GM19023 (cell line): ENCODE data around the gene PTPN11.
"Not testable (repeated sequence)": the region's sequence is repeated elsewhere in the genome, so short reads cannot be mapped to it uniquely, and the experiment has no call there.

Experiments used
- ATAC-seq: cut with Tn5 transposase; IDR thresholded peaks from one replicate; pipeline ENCODE4 v1.9.1; 2021; ENCODE audit warnings: mild to moderate bottlenecking, moderate library complexity; ENCODE audit not compliant: unreplicated experiment

The PTPN11 gene

DNA sequence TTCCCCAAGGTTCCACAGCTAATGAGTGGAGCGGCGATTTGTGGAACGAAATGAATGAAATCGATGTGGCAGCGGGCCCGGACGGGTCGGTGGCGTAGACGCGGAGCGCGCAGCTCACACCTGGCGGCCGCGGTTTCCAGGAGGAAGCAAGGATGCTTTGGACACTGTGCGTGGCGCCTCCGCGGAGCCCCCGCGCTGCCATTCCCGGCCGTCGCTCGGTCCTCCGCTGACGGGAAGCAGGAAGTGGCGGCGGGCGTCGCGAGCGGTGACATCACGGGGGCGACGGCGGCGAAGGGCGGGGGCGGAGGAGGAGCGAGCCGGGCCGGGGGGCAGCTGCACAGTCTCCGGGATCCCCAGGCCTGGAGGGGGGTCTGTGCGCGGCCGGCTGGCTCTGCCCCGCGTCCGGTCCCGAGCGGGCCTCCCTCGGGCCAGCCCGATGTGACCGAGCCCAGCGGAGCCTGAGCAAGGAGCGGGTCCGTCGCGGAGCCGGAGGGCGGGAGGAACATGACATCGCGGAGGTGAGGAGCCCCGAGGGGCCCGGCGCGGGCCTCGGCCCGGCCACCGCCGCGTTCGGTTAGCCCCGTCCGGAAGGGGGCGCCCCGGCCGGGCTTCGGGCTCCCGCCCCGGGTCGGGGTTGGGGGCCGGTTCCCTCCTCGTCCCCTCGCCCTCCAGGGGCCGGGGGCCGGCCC, at the start of gene PTPN11:
TSS of gene PTPN11 (plus strand) at position 340 of the 689 bp plus-strand sequence. CDS start at position 505, 165 bp downstream.
- peak; percentile 82 for ATAC-seq

DNA sequence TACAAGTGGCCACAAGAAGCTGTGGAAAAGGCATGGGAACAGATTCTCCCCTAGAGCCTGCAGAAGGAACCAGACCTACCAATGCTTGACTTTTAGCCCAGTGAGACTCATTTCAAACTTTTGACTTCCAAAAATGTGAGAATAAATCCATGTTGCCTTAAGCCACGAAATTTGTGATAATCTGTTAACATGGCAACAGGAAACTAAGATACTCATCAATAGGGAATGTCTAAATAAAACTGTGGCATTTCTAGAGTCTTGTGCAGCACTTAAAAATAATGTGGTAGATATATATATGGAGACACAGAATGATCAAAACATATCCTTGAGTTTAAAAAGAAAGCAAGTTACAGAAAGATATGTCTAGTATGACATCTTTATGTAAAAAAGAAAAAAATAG, 48.5 kb upstream of the PTPN11 start:
- ATAC-seq, result no peak

DNA sequence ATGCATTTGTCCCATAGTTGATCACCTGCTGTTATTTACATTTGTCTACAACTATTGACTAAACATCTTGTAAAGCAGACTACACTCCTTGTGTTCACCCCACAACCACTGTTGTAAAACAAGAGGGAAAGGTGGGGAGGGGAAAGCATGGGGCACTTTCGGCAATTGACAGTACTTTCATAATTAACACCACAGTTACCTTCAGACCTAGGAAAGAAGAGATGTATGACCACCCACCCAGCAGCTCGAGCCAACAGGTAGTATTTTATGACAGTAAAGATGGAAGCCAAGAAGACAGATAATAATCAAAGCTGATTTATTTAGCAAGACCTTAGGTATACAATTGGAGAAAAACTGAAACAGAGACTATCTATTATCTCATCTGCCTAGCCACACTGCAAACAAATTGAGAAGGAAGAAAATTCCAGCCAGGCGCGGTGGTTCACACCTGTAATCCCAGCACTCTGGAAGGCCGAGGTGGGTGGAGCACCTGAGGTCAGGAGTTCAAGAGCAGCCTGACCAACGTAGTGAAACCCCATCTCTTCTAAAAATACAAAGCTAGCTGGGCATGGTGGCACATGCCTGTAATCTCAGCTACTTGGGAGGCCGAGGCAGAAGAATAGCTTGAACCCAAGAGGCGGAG, 47.8 kb upstream of the PTPN11 start:
- no peak for ATAC-seq

DNA sequence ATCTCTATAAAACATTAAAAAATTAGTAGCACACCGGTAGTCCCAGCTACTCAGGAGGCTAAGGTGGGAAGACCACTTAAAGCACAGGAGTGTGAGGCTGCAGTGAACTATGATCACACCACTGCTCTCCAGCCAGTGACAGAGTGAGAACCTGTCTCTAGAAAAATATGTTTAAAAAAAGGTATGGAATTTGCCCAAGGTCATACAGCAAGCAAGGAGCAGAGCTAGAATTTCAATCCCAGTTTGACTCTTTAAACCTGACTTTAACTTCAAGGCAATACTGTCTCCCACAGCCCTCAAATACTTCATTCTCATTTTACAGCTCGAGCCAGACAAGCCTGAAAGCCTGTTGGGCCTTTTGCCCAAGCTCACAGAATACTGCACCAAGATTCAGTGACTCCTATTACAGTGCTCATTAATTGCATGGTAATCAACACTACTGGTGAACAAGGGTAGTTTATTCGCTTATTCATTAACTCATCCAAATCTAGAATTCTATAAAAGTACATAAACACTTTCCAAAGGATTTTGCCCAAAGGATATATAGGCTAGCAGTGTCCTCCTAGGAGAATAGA, 44.5 kb upstream of the PTPN11 start:
- no peak for ATAC-seq

DNA sequence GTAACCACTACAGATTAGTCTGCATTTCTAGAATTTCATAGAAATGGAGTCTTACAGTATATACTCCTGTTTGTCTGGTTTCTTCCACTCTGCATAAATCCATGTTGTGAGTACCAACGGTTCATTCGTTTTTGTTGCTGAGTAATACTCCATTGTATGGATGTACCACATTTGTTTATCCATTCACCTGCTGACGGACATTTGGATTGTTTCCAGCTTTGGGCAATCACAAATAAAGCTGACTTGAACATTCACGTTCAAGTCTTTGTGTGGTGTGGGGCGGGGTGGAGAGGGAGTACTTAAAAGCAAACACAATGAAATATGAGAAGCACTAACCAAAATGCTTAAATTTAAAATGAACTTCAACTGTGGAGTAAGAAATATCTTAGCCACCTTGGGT, 43.6 kb upstream of the PTPN11 start:
- ATAC-seq, result no peak

DNA sequence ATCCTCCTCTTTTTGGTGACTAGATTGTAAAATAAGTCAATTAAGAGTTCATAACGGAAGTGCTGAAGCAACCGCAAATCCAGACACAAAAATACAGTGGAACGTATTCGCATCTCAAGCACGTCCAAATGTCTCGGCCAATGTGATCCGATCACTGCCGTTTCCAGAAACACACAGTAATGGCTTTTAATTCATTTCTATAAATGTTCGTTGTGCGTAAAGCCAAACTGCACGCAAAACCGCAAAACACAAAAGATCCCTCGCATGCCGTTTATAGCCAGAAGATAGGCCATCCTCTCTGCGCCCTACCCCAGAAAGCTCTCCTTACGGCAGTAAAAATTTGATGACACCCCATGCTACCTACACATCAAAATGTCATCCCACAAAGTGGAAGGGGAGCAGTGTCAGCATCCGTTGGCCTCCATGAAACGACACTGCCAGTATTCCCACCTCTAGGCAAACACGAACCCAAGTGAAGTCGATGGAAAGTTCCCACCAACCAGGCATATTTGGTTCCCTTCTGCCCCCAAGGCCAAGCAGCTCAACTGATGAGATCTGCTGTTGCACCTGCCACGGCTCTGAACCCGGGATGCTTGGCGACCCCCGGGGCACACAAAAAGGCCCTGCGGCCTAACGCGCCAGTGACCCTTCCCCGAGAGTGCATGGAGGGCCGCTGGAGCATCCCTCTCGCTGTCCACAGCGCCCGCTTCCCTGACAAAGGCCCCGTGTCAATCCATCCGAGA, 37.9 kb upstream of the PTPN11 start:
- no peak for ATAC-seq

DNA sequence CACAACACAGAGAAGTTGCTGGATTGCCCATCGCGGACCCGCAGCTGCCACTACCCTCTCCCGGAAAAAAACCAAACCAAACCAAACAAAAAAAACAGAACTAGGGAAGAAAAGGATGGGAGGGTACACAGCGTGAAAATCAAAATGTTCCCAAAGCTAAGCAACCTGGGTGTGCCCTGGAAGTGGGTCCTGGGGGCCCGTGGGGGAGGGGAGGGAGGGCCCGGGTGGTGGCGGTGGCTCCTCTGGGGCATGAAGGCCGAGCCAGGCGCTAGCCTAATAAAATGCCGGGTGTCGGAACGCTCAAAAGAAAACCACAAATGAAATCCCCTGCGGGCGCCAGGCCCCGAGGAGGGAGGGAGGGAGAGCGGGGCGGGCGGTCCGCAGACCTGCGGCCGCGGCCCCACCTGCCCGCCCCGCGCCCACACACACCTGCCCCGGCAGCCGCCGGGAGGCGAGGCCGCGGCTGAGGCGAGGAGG, 37.3 kb upstream of the PTPN11 start:
- peak; percentile 55 for ATAC-seq

DNA sequence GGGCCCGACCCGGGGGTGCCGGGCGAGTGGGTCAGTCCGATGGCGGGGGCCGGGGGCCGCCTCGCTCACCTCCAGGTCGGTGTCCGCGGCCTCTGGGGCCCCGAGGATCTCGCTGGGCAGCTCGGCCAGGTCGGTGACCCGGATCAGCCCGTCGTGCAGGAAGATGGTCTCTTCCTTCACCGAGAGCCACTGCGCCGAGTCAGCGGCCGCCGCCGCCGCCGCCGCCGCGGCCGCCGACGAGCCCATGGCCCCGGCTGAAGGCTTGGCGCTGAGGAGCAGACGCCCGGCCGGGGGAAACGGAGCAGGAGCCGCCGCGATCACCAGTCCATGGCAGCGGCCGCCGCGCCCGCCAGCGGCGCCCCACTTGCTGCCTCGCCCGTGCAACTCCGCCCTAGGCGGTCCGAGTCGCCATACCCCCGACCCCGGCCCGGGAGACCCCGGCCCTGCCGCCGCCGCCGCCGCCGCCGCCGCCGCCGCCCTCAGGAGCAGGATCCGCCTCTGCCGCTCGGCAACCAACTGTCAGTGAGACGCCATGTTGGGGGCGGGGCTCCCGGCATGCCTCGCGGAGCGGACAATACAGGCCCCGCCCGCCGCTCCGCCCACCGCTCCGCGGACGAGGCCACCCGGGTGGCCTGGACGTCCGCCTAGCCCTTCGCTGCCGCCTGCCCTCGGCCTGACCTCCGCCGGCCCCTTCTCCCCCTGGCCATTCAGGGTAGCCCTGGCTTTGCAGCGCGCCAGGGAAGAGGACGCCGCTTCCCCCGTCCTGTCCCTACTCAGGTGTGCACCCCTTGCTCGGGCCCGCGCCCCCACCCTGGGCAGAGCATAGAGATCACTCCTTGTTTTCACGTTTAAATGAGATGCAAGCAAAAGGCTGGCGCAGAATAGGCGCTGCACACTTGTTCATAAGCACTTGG, 36.6 kb upstream of the PTPN11 start, which contains the start of gene HECTD4:
TSS of gene HECTD4 (minus strand) at position 549 of the 914 bp plus-strand sequence. CDS start at position 246, 303 bp downstream.
- peak; percentile 90 for ATAC-seq

DNA sequence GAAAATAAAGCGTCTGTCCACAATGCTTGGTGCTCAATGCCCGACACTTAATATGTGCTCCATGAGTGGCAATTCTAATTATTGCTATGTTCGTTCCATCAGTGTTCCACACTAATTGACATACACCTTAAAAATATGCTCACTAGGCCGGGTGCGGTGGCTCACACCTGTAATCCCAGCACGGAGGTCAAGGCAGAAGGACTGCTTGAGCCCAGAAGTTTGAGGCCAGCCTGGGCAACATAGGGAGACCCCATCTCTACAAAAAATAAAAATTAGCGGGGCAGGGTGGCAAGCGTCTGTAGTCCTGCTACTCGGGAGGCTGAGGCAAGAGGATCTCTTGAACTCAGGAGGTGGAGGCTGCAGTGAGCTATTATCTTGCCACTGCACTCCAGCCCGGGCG, 35.9 kb upstream of the PTPN11 start:
- ATAC-seq, result no peak

DNA sequence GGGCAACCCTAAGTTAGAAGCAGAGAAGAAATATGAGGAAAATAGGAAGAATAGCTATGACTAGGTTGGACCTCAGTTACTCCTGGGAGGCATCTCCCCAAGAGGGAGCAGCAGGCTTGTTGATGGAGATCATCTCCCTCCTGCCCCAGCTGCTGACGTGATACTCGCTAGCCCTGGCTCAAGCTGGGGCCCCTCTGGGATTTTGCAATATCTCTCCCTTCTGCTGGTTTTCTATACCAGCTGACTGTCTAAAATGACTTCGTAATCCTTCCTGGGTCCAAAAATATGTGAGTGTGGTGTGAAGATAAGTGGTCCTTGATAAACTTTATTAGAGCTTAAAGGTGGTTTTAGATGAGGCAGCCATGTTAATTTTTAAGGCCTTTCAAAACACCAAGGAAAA, 32.0 kb upstream of the PTPN11 start:
- ATAC-seq, result no peak

DNA sequence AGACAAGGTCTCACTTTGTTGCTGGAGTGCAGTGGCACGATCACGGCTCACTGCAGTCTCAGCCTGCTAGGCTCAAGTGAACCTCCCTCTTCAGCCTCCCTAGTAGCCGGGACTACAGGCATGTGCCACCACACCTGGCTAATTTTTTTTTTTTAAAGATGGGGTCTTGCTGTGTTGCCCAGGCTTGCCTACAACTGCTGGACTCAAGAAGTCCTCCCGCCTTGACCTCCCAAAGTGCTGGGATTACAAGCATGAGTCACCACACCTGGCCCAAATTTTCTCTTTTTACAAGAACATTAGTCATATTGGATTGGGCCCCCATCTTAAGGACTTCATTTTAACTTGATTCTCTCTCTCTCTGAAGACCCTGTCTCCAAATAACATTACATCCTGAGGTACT, 29.5 kb upstream of the PTPN11 start:
- ATAC-seq, result no peak

DNA sequence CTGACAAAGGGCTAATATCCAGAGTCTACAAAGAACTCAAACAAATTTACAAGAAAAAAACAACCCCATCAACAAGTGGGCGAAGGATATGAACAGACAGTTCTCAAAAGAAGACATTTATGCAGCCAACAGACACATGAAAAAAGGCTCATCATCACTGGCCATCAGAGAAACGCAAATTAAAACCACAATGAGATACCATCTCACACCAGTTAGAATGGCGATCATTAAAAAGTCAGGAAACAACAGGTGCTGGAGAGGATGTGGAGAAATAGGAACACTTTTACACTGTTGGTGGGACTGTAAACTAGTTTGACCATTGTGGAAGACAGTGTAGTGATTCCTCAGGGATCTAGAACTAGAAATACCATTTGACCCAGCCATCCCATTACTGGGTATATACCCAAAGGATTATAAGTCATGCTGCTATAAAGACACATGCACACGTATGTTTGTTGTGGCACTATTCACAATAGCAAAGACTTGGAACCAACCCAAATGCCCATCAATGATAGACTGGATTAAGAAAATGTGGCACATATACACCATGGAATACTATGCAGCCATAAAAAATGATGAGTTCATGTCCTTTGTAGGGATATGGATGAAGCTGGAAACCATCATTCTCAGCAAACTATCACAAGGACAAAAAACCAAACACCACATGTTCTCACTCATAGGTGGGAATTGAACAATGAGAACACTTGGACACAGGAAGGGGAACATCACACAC, 28.7 kb upstream of the PTPN11 start:
- ATAC-seq, result not testable (repeated sequence)

DNA sequence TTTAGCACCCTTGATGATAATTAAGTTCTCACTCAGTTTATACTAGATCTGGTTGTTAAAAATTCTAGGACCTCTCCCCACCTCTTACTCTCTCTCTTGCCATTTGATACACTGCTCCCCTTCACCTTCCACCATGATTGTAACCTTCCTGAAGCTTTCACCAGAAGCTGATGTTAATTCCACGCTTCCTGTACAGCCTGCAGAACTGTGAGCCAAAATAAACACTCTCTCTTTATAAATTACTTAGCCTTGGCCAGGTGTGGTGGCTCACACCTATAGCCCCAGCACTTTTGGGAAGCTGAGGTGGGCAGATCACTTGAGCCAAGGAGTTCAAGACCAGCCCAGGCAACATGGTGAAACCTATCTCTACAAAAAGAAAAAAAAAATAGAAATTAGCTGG, 25.4 kb upstream of the PTPN11 start:
- no peak for ATAC-seq

DNA sequence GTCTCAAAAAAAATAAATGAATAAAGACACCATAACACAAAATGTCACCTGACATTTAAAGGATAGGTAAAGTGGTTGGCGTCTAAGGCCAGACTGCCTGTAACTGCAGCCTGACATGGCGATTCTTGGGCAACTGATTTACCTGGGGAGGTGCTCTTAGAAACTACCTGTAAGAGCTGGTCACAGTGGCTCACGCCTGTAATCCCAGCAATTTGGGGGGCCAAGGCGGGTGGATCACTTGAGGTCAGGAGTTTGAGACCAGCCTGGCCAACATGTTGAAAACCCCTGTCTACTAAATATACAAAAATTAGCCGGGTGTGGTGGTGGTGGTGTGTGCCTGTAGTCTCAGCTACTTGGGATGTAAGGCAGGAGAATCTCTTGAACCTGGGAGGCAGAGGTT, 17.7 kb upstream of the PTPN11 start:
- no peak for ATAC-seq

DNA sequence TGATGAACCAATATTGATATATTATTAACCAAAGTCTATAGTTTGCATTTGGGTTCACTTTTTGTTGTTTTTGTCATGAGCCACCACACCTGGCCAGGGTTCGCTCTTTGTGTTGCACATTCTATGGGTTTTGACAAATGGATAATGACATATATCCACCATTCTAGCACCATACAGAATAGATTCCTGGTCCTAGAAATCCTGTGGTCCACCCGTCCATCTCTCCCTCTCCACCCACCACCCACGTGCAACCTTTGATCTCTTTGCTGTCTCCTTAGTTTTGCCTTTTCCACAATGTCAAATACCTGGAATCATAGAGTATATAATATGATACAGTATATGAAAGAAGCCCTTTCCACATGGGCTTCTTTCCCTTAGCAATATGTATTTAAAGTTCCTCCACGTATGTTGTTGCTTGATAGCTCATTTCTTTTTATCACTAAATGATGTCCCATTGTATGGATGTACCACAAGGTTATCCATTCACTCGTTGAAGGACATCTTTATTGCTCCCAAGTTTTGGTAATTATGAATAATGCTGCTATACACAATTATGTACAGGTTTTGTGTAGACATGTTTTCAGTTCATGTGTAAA, 16.7 kb upstream of the PTPN11 start:
- ATAC-seq, result no peak

DNA sequence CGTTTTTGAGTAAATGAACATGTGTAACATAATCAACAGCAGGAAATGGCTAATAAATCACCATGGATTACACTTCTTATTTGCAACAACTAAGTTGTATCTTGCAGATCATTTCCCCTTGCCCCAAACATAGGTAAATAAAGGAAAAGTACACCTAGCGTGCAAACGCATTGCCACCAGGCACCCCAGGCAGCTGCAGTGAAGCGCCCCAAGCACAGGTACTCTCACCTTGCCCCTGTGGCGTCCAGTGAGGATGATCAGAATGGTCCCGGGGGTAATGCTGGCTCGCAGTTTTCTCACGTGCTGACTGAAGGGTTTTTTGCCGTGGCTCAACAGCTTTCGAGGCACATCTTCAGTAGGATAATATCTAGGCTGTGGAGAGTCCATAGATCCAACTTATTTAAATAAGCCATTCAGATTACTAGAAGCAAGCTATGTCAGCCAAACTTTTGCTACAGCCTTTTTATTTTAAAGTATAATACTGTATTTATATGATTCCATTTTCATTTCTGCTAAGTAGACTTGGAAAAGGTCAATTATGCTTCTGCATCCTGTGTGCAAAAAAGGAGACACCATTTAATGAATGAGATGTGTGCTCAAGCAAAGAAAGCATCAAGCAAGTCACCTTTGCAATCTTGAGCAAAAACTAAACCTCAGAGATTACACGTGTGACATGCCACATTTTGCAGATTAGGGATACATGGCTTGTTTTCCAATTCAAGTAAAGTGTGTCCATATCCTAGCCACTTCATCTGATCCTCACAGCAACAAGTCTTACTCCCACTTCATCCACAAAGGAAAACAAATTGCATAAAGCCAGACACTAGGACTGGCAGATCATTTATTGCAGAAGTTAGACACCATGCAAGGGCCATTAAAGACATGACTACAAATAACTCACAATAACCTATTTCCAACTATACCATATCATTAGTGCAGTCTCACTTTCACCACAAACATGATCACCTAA, 11.9 kb upstream of the PTPN11 start:
- ATAC-seq, result no peak

DNA sequence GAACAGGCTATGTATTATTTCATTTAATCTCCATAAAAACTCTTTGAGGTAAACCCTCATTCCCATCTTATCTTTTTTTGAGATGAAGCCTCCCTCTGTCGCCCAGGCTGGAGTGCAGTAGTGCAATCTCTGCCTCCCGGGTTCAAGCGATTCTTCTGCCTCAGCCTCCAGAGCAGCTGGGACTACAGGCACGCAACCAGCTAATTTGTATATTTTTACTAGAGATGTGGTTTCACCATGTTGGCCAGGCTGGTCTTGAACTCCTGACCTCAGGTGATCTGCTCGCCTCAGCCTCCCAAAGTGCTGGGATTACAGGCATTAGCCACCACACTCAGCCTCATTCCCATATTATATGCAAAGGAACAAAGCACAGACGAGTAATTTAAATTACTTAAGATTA, 11.1 kb upstream of the PTPN11 start:
- ATAC-seq, result not testable (repeated sequence)

DNA sequence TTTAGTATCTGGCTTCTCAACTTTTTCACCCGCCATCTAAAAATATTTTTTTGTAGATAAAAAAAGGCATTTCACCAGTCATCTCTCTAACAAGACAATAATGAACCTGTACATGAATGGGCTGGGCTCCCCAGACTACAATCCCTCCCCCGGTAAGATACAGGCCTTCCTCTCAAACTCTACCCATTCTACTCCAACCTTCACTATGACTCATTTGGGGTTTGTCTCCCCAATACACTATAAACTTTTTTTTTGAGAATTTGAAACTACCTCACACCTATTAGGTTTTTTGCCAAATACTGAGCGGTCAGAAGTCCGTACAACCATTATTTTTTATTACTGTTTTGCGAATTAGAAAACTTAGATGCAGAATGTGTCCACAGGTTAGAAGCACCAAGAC, 10.1 kb upstream of the PTPN11 start:
- ATAC-seq, result no peak
